LHCN-M2 (cell line): ENCODE measurements around the gene IARS1. TPM values are rescaled to one million over a fixed set of nuclear protein-coding genes. Genes with fewer than 3 reads are reported as not detected.

Source experiments
- DNase-seq: peaks from one replicate; pipeline ENCODE4 v3.0.0-alpha.2; 2012; ENCODE audit warnings: low read depth
- total RNA-seq: library from RNA; depleted of rRNA; stranded (reverse); fragments of >200 nt; gene quantifications from 2 replicates; pipeline ENCODE4 v1.2.3, GENCODE V29; 2014; rRNA removed

Gene IARS1
- total RNA-seq, 1 experiment from 2014 or later: 179 TPM

- DNase-seq: peak; percentile 80
These were observed 48.3 kb downstream of the IARS1 start for GRCh38 chr9:92245005-92245797.

Other genes starting within 250 kb of the IARS1 start
- gene SPTLC1, start 178.3 kb downstream of the IARS1 start, total RNA-seq: 94.8 and 96.6 TPM in 2 replicates
- 25.5 and 27.3 TPM in 2 replicates for gene NOL8, start 31.7 kb upstream of the IARS1 start, total RNA-seq
- gene CENPP, start 32.3 kb upstream of the IARS1 start, total RNA-seq: 12.0 and 14.6 TPM in 2 replicates
- not detected in 2 replicates for gene OGN, start 110.9 kb upstream of the IARS1 start, total RNA-seq
- gene OMD, start 130.8 kb upstream of the IARS1 start, total RNA-seq: 0.06 TPM in 1 of 2 replicates, not detected in the other
- gene ASPN, start 188.8 kb upstream of the IARS1 start, total RNA-seq: not detected in 2 replicates
- gene ECM2, start 242.3 kb upstream of the IARS1 start, total RNA-seq: 0.38 and 0.92 TPM in 2 replicates